Lower lobe of right lung (tissue), 2 donors: ENCODE data around the gene ITGB3. TPM values are rescaled to one million over a fixed set of nuclear protein-coding genes. Genes with fewer than 3 reads are reported as not detected.

ENCODE experiments used
- ATAC-seq, 2 donors: fragments of 200-7000 bp; cut with Tn5 transposase; one replicate each; pipeline ENCODE4 v1.9.1; 2020 to 2022; ENCODE audit warnings: mild to moderate bottlenecking in 2 of 2, moderate library complexity in 2 of 2
- DNase-seq: peaks from one replicate; pipeline ENCODE4 v3.0.0-alpha.2; 2020
- H3K27ac ChIP-seq: fragments of 200-600 bp; one replicate; pipeline ENCODE4 v1.8.0; 2022
- H3K27me3 ChIP-seq: fragments of 200-600 bp; one replicate; pipeline ENCODE4 v1.8.0; 2022; ENCODE audit warnings: low read depth
- H3K36me3 ChIP-seq: fragments of 200-600 bp; one replicate; pipeline ENCODE4 v1.8.0; 2022; ENCODE audit warnings: mild to moderate bottlenecking
- H3K4me1 ChIP-seq: fragments of 200-600 bp; one replicate; pipeline ENCODE4 v1.8.0; 2022
- H3K4me3 ChIP-seq: fragments of 200-600 bp; one replicate; pipeline ENCODE4 v1.8.0; 2022; ENCODE audit warnings: mild to moderate bottlenecking
- H3K9me3 ChIP-seq: fragments of 200-600 bp; one replicate; pipeline ENCODE4 v1.8.0; 2022
- intact Hi-C: fragments of 100-400 bp; cut with DNase I; formaldehyde crosslinking; loops from one replicate; pipeline ENCODE4 v1.11.0; 2022
- total RNA-seq: library from RNA; stranded (reverse); fragmentation: NEBNext Ultra II Directional; extraction: Animal tissue kit (Norgen Biotek cat#: 25700); gene quantifications from one replicate; pipeline ENCODE4 v1.2.1, GENCODE V29; 2021
- TF ChIP-seq, protein P1 (sequence below): fragments of 200-600 bp; IDR thresholded peaks from one replicate; pipeline ENCODE4 v1.8.0; 2022; ENCODE audit warnings: antibody characterized with exemption, mild to moderate bottlenecking
- donor health status: DM: no; HTN: yes; CAD: no; lungs with severe emphysema.

ITGB3 gene
- total RNA-seq, 1 donor from 2014 or later: 10.5 TPM

DNA sequence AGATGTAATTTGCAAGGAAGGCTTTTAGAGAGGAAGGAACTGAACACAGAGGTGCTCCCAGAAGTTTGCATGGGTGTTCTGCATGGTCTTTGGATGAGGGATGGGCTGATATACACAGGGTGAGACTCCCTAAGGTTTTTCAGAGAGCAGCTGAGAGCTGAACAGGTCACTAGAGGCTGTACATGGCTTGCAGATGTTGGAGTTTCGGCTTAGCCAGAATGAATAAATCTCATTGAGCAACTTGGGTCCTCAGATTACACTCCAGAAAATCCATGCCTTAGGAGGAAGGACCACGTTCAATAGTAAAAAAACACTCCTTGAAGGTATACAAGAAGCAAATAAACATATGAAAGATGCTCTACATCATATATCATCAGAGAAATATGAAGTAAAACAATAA, 7.5 kb upstream of the ITGB3 start:
- Histone ChIP-seq H3K9me3 (no peaks in the 10 kb centered on the region), H3K4me1 (no peaks in the 10 kb centered on the region), H3K4me3 (no peak overlapping the region), H3K27me3 (no peaks in the 10 kb centered on the region), H3K27ac (no peak overlapping the region), H3K36me3 (no peaks in the 10 kb centered on the region)
- intact Hi-C loops: no loop called here
- ATAC-seq (no peak), DNase-seq (no peak)
- TF ChIP-seq, protein P1, sequence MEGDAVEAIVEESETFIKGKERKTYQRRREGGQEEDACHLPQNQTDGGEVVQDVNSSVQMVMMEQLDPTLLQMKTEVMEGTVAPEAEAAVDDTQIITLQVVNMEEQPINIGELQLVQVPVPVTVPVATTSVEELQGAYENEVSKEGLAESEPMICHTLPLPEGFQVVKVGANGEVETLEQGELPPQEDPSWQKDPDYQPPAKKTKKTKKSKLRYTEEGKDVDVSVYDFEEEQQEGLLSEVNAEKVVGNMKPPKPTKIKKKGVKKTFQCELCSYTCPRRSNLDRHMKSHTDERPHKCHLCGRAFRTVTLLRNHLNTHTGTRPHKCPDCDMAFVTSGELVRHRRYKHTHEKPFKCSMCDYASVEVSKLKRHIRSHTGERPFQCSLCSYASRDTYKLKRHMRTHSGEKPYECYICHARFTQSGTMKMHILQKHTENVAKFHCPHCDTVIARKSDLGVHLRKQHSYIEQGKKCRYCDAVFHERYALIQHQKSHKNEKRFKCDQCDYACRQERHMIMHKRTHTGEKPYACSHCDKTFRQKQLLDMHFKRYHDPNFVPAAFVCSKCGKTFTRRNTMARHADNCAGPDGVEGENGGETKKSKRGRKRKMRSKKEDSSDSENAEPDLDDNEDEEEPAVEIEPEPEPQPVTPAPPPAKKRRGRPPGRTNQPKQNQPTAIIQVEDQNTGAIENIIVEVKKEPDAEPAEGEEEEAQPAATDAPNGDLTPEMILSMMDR: no peak

DNA sequence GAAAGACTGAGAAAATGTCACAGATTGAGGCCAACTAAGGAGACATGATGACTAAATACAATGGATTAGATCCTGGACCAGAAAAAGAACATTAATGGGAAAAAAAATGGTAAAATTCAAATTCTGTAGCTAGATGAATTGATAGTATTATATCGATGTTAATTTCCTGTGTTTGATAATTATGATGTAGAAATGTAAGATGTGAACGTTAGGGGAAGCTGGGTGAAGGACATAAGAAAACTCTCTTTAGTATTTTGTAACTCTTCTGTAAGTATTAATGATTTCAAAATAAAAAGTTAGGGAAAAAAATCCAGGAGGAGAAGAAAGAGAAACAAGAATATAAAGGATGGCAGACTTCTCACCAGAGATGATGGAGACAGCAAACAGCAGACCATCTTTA, 2.8 kb upstream of the ITGB3 start:
- intact Hi-C loops: no loop called here
- no peak overlapping the region for H3K27ac ChIP-seq
- no peaks in the 10 kb centered on the region for H3K9me3 ChIP-seq
- peaks cover 16% of the 10 kb centered on the region for H3K4me1 ChIP-seq
- ATAC-seq (no peak), DNase-seq (no peak)
- H3K36me3 ChIP-seq: no peaks in the 10 kb centered on the region
- H3K4me3 ChIP-seq: no peak overlapping the region
- peaks cover 19% of the 10 kb centered on the region for H3K27me3 ChIP-seq
- TF ChIP-seq, protein P1: no peak

DNA sequence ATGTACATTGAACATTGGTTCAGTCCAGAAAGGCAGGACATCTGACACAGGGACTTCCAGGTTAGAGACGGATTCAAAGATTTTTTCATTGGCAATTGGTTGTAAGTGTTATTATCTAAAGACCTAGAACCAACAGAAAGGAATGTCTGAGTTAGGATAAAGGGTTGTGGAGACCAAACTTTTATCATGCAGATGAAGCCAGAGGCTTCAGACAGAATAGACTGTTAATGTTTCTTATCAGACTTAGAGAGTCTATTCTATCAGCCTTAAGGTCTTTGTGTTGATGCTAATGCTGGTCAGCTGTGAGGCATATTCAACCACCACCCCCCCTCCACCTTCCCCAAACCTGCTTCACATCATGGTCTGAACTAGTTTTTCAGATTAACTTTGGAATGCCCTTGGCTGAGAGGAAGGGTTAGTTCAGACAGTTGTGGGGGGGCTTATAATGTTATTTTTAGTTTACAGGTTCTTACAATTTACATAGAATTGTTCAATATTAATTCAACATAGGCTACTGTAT, 2.1 kb upstream of the ITGB3 start:
- intact Hi-C loops: no loop called here
- no peak for DNase-seq
- ATAC-seq: no peak

DNA sequence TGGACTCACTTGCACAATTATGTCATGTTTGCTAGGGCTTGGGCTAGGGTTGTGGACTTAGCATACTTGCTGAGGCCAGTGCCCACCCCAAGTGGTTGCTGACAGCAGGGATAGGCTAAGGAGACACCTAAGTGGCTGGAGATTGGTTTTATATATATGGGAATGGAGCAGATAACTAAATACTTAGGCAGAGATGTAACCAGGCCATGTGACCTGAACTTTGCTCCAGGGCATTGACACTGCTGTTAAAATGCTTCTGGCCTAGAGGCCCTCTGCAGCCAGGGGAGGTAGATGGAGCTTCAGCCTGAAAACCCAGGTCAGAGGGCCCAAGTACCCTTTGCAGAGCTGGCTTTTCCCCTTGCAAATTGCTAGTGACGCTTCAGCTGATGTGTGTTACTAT, 1.4 kb upstream of the ITGB3 start:
- TF ChIP-seq, protein P1: no peak
- ATAC-seq: no peak
- intact Hi-C loops: no loop called here

More for the DNA sequence above, 2.1 kb upstream of the ITGB3 start:
- Histone ChIP-seq H3K27ac (no peak overlapping the region), H3K27me3 (peaks cover 19% of the 10 kb centered on the region), H3K4me3 (no peak overlapping the region), H3K36me3 (no peaks in the 10 kb centered on the region), H3K9me3 (no peaks in the 10 kb centered on the region), H3K4me1 (peaks cover 16% of the 10 kb centered on the region)
- TF ChIP-seq, protein P1: no peak

DNA sequence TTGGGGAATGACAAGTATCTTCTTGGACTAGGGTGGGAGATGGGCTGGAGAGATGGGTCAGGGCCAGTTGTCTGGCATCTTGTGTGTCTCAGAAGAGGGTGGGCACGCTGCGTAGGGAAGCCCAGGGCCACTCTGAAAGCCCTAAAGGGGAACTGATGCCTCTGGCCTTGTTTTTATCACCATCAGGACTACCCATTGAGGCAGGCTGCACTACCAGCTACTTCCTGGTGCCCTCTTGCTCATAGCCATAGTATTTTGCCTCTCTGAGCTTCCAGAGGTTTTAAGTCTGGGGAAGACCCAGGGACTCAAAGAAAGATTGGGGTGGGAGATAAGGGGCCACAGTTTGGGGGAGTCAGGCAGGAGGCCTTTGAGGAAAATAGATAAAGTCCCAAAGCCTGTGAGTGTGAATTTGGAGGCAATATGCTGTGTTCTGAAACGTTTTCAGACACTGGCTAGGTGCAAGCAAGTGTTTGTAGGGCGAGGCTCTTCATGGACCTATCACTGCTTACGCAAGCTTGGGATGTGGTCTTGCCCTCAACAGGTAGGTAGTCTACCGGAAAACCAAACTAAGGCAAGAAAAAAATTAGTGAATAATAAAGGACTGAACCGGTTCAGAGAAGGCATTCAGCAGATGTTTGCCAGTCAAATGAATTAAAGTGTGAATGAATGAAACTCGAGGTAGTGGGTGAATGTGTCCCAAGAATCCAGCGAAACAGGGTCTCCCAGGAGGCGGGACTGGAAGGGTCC, 688 bp upstream of the ITGB3 start:
- Histone ChIP-seq H3K27me3 (peaks cover 19% of the 10 kb centered on the region), H3K27ac (peak overlapping the region; percentile 58), H3K36me3 (no peaks in the 10 kb centered on the region), H3K4me1 (peaks cover 25% of the 10 kb centered on the region), H3K4me3 (peak overlapping the region; percentile 74), H3K9me3 (no peaks in the 10 kb centered on the region)
- intact Hi-C loops: no loop called here
- DNase-seq (no peak), ATAC-seq (no peak)
- TF ChIP-seq, protein P1: no peak

More for the DNA sequence above, 1.4 kb upstream of the ITGB3 start:
- Histone ChIP-seq H3K4me1 (peaks cover 19% of the 10 kb centered on the region), H3K4me3 (no peak overlapping the region), H3K36me3 (no peaks in the 10 kb centered on the region), H3K27me3 (peaks cover 19% of the 10 kb centered on the region), H3K9me3 (no peaks in the 10 kb centered on the region), H3K27ac (no peak overlapping the region)
- DNase-seq: no peak
